Ishikawa (cell line): ENCODE measurements around the gene RASL11B.

Experiments used
- CEBPB ChIP-seq: IDR thresholded peaks from 2 replicates; pipeline ENCODE4 v1.6.1; 2012
- CREB1 ChIP-seq: IDR thresholded peaks from 2 replicates; pipeline ENCODE4 v1.6.1; 2012; ENCODE audit warnings: low read depth
- EGR1 ChIP-seq: IDR thresholded peaks from 2 replicates; pipeline ENCODE4 v1.6.1; 2012
- EP300 ChIP-seq: IDR thresholded peaks from 2 replicates; pipeline ENCODE4 v1.6.1; 2012; ENCODE audit warnings: borderline replicate concordance
- FOXM1 ChIP-seq: IDR thresholded peaks from 2 replicates; pipeline ENCODE4 v1.6.1; 2012; ENCODE audit warnings: low read depth, borderline replicate concordance
- NFIC ChIP-seq: IDR thresholded peaks from 2 replicates; pipeline ENCODE4 v1.6.1; 2012
- RAD21 ChIP-seq: IDR thresholded peaks from 2 replicates; pipeline ENCODE4 v1.6.1; 2012; ENCODE audit warnings: low read depth
- REST ChIP-seq: IDR thresholded peaks from 2 replicates; pipeline ENCODE4 v1.6.1; 2012; ENCODE audit warnings: low read depth, mild to moderate bottlenecking
- TAF1 ChIP-seq: IDR thresholded peaks from 2 replicates; pipeline ENCODE4 v1.6.1; 2012; ENCODE audit warnings: low read depth, mild to moderate bottlenecking
- TCF12 ChIP-seq: IDR thresholded peaks from 2 replicates; pipeline ENCODE4 v1.6.1; 2012; ENCODE audit warnings: low read depth
- TEAD4 ChIP-seq: IDR thresholded peaks from 2 replicates; pipeline ENCODE4 v1.6.1; 2012
- USF1 ChIP-seq: IDR thresholded peaks from 2 replicates; pipeline ENCODE4 v1.6.1; 2012
- YY1 ChIP-seq: IDR thresholded peaks from 2 replicates; pipeline ENCODE4 v1.6.1; 2012; ENCODE audit warnings: low read depth
- ZBTB7A ChIP-seq: IDR thresholded peaks from 2 replicates; pipeline ENCODE4 v1.6.1; 2012; ENCODE audit warnings: low read depth
- TF ChIP-seq, protein P1 (sequence below): IDR thresholded peaks from 2 replicates; pipeline ENCODE4 v1.6.1; 2012

The RASL11B gene

GRCh38 chr4:52876069-52876468 lies 14.0 kb downstream of the RASL11B start:
- TF ChIP-seq REST, result no peak
- TF ChIP-seq CREB1, result no peak
- TF ChIP-seq FOXM1, result no peak
- no peak for TF ChIP-seq YY1
- TF ChIP-seq EP300, result no peak
- TF ChIP-seq TCF12, result no peak
- no peak for TF ChIP-seq EGR1

DNA sequence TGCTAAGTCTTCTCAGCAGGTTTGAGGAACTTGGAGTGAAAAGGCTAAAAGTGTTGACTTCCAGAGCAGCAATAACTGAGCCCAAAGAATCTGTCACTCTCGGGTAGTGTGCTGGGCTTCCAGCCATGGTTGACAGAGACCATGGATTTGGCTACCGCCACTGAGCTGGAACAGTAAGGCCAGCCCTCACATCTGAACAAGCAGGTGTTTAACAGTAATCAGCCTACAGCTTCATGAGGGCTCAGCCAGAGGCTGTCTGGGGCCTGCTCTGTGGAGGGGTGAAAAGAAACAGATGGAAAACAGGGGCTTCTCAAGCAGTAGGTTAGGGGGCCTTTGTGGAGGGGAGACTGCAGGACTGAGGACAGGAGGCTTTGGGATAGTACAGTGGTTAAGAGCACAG lies 14.9 kb downstream of the RASL11B start:
- TF ChIP-seq TEAD4 (no peak), TAF1 (no peak), EGR1 (no peak), ZBTB7A (no peak), NFIC (no peak)

DNA sequence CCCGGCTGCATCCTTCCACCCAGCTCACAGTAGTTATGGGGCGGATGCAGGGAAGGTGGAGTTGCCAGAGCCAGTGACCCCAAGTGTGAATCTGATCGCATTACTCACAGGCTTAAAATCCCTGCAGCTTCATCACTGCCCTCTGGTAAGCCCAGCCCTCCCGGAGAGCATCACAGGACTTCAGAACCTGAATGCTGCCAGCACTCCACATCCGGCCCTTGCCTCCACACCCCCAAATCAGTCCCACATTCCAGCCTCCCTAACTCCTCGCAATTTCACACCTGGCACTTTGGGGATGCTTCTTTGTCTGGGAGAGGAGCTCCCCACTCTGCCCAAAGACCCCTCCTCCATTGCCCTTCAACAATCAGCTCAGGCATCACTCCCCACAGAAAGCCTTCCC lies 15.6 kb downstream of the RASL11B start:
- no peak for TF ChIP-seq YY1
- no peak for TF ChIP-seq RAD21
- TF ChIP-seq NFIC, result no peak
- no peak for TF ChIP-seq FOXM1
- TF ChIP-seq TAF1, result no peak
- no peak for TF ChIP-seq USF1
- no peak for TF ChIP-seq ZBTB7A

GRCh38 chr4:52879471-52879870 lies 17.4 kb downstream of the RASL11B start:
- TF ChIP-seq TCF12, result no peak
- TF ChIP-seq CEBPB, result no peak
- TF ChIP-seq FOXM1, result no peak
- TF ChIP-seq, protein P1, sequence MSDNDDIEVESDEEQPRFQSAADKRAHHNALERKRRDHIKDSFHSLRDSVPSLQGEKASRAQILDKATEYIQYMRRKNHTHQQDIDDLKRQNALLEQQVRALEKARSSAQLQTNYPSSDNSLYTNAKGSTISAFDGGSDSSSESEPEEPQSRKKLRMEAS, result no peak
- no peak for TF ChIP-seq RAD21
- no peak for TF ChIP-seq USF1
- TF ChIP-seq REST, result no peak
- TF ChIP-seq EGR1, result no peak
- TF ChIP-seq TEAD4, result no peak
- no peak for TF ChIP-seq YY1
- TF ChIP-seq TAF1, result no peak
- TF ChIP-seq EP300, result no peak
- no peak for TF ChIP-seq NFIC
- no peak for TF ChIP-seq CREB1
- no peak for TF ChIP-seq ZBTB7A

DNA sequence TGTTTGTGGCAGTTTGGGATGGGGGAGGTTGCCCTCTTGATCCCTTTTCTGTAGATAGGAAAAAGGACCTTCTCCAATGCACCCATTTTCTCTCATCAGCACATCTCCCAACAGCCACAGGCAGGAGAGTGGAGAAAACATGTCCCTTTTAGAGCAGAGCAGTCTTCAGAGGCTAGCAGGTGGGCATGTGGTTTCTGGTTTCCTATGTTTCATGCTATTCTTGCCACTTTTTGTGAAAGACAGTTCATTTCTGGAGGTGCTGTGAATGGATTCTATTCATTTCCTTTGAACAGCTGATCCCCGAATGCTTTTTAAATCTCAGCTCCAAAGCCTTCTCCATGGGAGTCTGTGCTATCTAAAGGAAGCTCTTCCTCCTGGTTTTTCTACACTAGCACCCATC lies 18.9 kb downstream of the RASL11B start:
- TF ChIP-seq USF1, result no peak
- no peak for TF ChIP-seq REST
- no peak for TF ChIP-seq CREB1
- TF ChIP-seq, protein P1, result no peak
- no peak for TF ChIP-seq EGR1
- TF ChIP-seq TEAD4, result no peak
- TF ChIP-seq FOXM1, result no peak
